Neuronal stem cell (in vitro differentiated cells): Measurements from ENCODE around the gene PNMA6F.

Source experiments
- DNase-seq: peaks from one replicate; pipeline ENCODE4 v3.0.0-alpha.2; 2013; ENCODE audit warnings: low spot score
- H2AFZ ChIP-seq: one replicate; pipeline ENCODE4 v1.6.1; 2013; ENCODE audit warnings: mild to moderate bottlenecking, low read length, inconsistent platforms
- H2AK5ac ChIP-seq: 2 replicates; pipeline ENCODE4 v1.6.1; 2013; ENCODE audit warnings: low read depth, mild to moderate bottlenecking, inconsistent platforms, low read length, moderate library complexity, mixed read lengths
- H2BK120ac ChIP-seq: 2 replicates; pipeline ENCODE4 v1.6.1; 2013; ENCODE audit warnings: low read depth, mild to moderate bottlenecking, inconsistent platforms, low read length, moderate library complexity, mixed read lengths
- H2BK12ac ChIP-seq: one replicate; pipeline ENCODE4 v1.6.1; 2013; ENCODE audit warnings: low read length, inconsistent platforms
- H2BK15ac ChIP-seq: 2 replicates; pipeline ENCODE4 v1.6.1; 2013; ENCODE audit warnings: mild to moderate bottlenecking, low read length, inconsistent platforms, mixed read lengths
- H2BK5ac ChIP-seq: one replicate; pipeline ENCODE4 v1.6.1; 2013; ENCODE audit warnings: inconsistent platforms, mild to moderate bottlenecking, low read length, moderate library complexity
- H3K14ac ChIP-seq: one replicate; pipeline ENCODE4 v1.6.1; 2013; ENCODE audit warnings: low read length, inconsistent platforms
- H3K18ac ChIP-seq: 2 replicates; pipeline ENCODE4 v1.6.1; 2013; ENCODE audit warnings: low read length, inconsistent platforms
- H3K23ac ChIP-seq: 2 replicates; pipeline ENCODE4 v1.6.1; 2013; ENCODE audit warnings: low read depth, mild to moderate bottlenecking, mixed read lengths, low read length, inconsistent platforms; ENCODE audit not compliant: poor library complexity
- H3K27ac ChIP-seq: replicated peaks from 3 replicates; pipeline ENCODE4 v1.5.1; 2013; ENCODE audit warnings: low read length, inconsistent platforms
- H3K27me3 ChIP-seq, 3 experiments: 2 replicates each; pipeline ENCODE4 v1.6.1; 2013; ENCODE audit warnings: low read length in 3 of 3, mild to moderate bottlenecking in 2 of 3, inconsistent platforms in 1 of 3, low read depth in 1 of 3, mixed read lengths in 1 of 3, moderate library complexity in 1 of 3; ENCODE audit not compliant: control insufficient read depth in 3 of 3, insufficient read depth in 3 of 3
- H3K36me3 ChIP-seq, 2 donors: replicated peaks in 1 of 2; 2 replicates each; pipeline ENCODE4 v1.6.1; 2013; ENCODE audit warnings: low read length in 2 of 2; ENCODE audit not compliant: control insufficient read depth in 2 of 2, insufficient read depth in 2 of 2
- H3K4ac ChIP-seq: 2 replicates; pipeline ENCODE4 v1.6.1; 2013; ENCODE audit warnings: inconsistent platforms, mild to moderate bottlenecking, low read length, moderate library complexity
- H3K4me1 ChIP-seq, 2 donors: 1 replicate in 1 of 2; 2 replicates in 1 of 2; pipeline ENCODE4 v1.6.1; 2013; ENCODE audit warnings: low read length in 2 of 2, low read depth in 1 of 2; ENCODE audit not compliant: control insufficient read depth in 2 of 2, insufficient read depth in 1 of 2
- H3K4me2 ChIP-seq: one replicate; pipeline ENCODE4 v1.6.1; 2013; ENCODE audit warnings: mild to moderate bottlenecking, low read length, inconsistent platforms; ENCODE audit not compliant: insufficient read depth, poor library complexity, severe bottlenecking
- H3K4me3 ChIP-seq, 2 donors: 2 replicates each; pipeline ENCODE4 v1.5.1; 2013; ENCODE audit warnings: low read length in 2 of 2, mild to moderate bottlenecking in 2 of 2, inconsistent platforms in 1 of 2, moderate library complexity in 1 of 2
- H3K79me1 ChIP-seq: one replicate; pipeline ENCODE4 v1.6.1; 2013; ENCODE audit warnings: low read depth, mild to moderate bottlenecking, inconsistent platforms, low read length, moderate library complexity
- H3K9ac ChIP-seq: one replicate; pipeline ENCODE4 v1.6.1; 2013; ENCODE audit warnings: mild to moderate bottlenecking, low read depth, low read length, inconsistent platforms; ENCODE audit not compliant: poor library complexity
- H3K9me3 ChIP-seq, 2 donors: replicated peaks in 1 of 2; 2 replicates each; pipeline versions ENCODE3 to v1.6.1; 2013; ENCODE audit warnings: low read length in 2 of 2, mild to moderate bottlenecking in 2 of 2, inconsistent platforms in 1 of 2, low read depth in 1 of 2, mixed read lengths in 1 of 2, moderate library complexity in 1 of 2; ENCODE audit not compliant: control insufficient read depth in 2 of 2, insufficient read depth in 1 of 2
- H4K8ac ChIP-seq: one replicate; pipeline ENCODE4 v1.6.1; 2013; ENCODE audit warnings: low read depth, mild to moderate bottlenecking, inconsistent platforms, low read length, moderate library complexity
- H4K91ac ChIP-seq: one replicate; pipeline ENCODE4 v1.6.1; 2013; ENCODE audit warnings: low read length, low read depth, mild to moderate bottlenecking, inconsistent platforms; ENCODE audit not compliant: poor library complexity
- WGBS, 2 donors: extraction: QIAGEN DNeasy Blood & Tissue Kit; methylation state at CpG; one replicate each; pipeline ENCODE4 v1.1.7; 2013; ENCODE audit warnings: missing lambda C conversion rate in 2 of 2, mixed read lengths in 1 of 2; ENCODE audit not compliant: insufficient read length in 2 of 2, insufficient replicate concordance in 1 of 2; ENCODE audit errors: extremely low coverage in 2 of 2; 5-methylcytosine and 5-hydroxymethylcytosine counted together

PNMA6F gene

DNA sequence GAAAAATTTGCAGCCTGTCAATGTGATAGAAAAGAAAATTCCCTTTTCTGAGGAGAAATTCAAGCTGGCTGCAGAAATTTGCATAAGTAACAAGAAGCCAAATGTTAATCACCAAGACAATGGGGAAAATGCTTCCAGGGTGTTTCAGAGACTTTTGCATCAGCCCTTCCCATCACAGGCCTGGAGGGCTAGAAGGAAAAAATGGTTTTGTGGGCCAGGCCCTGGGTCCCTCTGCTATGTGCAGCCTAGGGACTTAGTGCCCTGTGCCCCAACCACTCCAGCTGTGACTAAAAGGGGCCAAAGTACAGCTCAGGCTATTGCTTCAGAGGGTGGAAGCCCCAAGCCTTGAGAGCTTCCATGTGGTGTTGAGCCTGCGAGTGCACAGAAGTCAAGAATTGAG lies 36.3 kb upstream of the PNMA6F start:
- H2AFZ ChIP-seq: no peak overlapping the region
- DNase-seq: no peak
- no peaks in the 10 kb centered on the region for H3K79me1 ChIP-seq
- H3K4me1 ChIP-seq: no peaks in the 10 kb centered on the region
- H2BK5ac ChIP-seq: no peak overlapping the region
- H4K91ac ChIP-seq: no peak overlapping the region
- H3K27me3 ChIP-seq: peaks cover 0 to 10% (median 0%) of the 10 kb centered on the region in 3 experiments
- H3K36me3 ChIP-seq: no peaks in the 10 kb centered on the region
- no peak overlapping the region for H3K14ac ChIP-seq
- H3K23ac ChIP-seq: no peak overlapping the region
- H3K18ac ChIP-seq: no peak overlapping the region
- H3K9me3 ChIP-seq: no peaks in the 10 kb centered on the region
- H3K4me3 ChIP-seq: no peak overlapping the region
- no peak overlapping the region for H3K9ac ChIP-seq
- no peak overlapping the region for H2BK120ac ChIP-seq
- no CpG with 5 or more reads among the region's 1 CpG for WGBS, 2 donors
- no peak overlapping the region for H3K4me2 ChIP-seq
- no peak overlapping the region for H3K27ac ChIP-seq
- no peak overlapping the region for H3K4ac ChIP-seq
- no peak overlapping the region for H4K8ac ChIP-seq
- no peak overlapping the region for H2AK5ac ChIP-seq
- no peak overlapping the region for H2BK15ac ChIP-seq
- H2BK12ac ChIP-seq: no peak overlapping the region

DNA sequence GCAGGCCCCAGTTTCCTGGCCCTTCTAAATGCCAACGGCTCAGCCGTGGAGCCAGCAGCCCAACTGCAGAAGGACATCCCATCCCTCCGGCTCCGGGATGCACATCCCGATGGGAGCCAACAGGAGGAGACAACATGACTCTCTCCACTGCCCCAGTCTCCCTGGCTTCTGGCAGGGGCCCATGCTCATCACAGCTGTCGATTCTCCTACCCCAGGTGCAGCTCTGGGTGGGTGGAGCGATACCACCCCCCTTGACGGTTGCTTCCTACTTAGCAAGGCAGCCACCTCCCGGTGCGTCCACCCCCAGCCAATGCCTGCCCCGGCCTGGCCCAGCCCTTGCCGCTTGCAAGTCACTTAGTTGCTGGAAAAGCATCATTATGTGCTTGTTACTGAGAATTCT lies 31.8 kb upstream of the PNMA6F start:
- Histone ChIP-seq H2BK5ac (no peak overlapping the region), H3K9ac (no peak overlapping the region), H3K14ac (no peak overlapping the region), H3K4me1 (no peaks in the 10 kb centered on the region), H2AFZ (no peak overlapping the region), H3K9me3 (no peaks in the 10 kb centered on the region), H2BK120ac (no peak overlapping the region), H3K79me1 (no peaks in the 10 kb centered on the region), H2BK12ac (no peak overlapping the region), H2AK5ac (no peak overlapping the region), H3K27ac (no peak overlapping the region), H4K91ac (no peak overlapping the region), H4K8ac (no peak overlapping the region), H3K4me2 (no peak overlapping the region), H3K36me3 (peaks cover 4 to 33% of the 10 kb centered on the region in 2 donors), H3K4me3 (no peak overlapping the region), H3K4ac (no peak overlapping the region), H3K27me3 (peaks cover 0 to 18% (median 0%) of the 10 kb centered on the region in 3 experiments), H2BK15ac (no peak overlapping the region), H3K18ac (no peak overlapping the region), H3K23ac (no peak overlapping the region)
- no peak for DNase-seq
- no CpG with 5 or more reads among the region's 12 CpGs for WGBS, 2 donors

DNA sequence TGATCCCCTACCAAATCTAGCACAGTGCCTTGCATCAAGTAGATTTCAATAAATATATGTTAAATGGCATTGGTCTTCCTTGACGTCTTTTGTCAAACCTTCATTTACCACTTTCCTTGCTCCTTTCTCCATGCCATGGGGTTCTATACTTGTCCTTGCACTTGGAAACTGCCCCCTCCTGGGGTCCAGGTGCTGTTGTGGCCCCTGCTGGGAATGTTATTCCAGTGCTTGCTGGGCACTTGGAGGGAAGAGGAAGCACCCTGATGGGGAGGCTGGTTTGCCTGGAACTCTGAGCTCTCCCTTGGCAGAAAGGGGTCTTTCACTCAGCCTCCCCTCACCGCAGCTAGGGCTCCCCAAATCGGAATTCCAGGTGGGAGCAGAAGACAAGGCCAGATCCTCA lies 31.3 kb upstream of the PNMA6F start:
- H3K27me3 ChIP-seq: peaks cover 0 to 18% (median 0%) of the 10 kb centered on the region in 3 experiments
- no peak overlapping the region for H3K23ac ChIP-seq
- WGBS, 2 donors: no CpG with 5 or more reads among the region's 3 CpGs
- DNase-seq: no peak
- H4K91ac ChIP-seq: no peak overlapping the region
- no peaks in the 10 kb centered on the region for H3K9me3 ChIP-seq
- H3K4me3 ChIP-seq: no peak overlapping the region
- no peak overlapping the region for H3K18ac ChIP-seq
- no peaks in the 10 kb centered on the region for H3K79me1 ChIP-seq
- H2AFZ ChIP-seq: no peak overlapping the region
- no peak overlapping the region for H3K9ac ChIP-seq
- H4K8ac ChIP-seq: no peak overlapping the region
- no peak overlapping the region for H3K4ac ChIP-seq
- no peak overlapping the region for H3K14ac ChIP-seq
- no peaks in the 10 kb centered on the region for H3K4me1 ChIP-seq
- H2BK5ac ChIP-seq: no peak overlapping the region
- no peak overlapping the region for H3K27ac ChIP-seq
- no peak overlapping the region for H2AK5ac ChIP-seq
- peaks cover 4 to 39% of the 10 kb centered on the region in 2 donors for H3K36me3 ChIP-seq
- no peak overlapping the region for H3K4me2 ChIP-seq
- H2BK12ac ChIP-seq: no peak overlapping the region
- no peak overlapping the region for H2BK120ac ChIP-seq
- no peak overlapping the region for H2BK15ac ChIP-seq

DNA sequence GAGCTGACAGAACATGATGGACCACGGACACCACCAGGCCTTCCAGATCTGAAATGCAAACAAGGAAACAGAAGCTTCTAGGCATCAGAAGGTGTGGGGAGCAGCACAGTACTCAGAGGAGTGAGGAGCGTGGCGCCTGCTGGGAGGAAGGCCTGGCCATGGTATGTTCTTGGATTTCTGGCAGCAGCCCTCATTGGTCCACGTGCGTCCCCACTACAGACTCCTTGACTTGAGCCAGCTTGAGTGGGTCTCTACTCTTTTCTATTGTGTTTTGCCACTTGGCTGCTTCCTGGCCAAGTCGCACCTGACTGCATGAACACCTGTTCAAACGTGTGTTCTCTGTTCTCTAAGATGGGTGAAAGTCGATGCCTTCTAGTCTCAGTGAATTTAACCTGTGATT lies 30.4 kb upstream of the PNMA6F start:
- Histone ChIP-seq H2AK5ac (no peak overlapping the region), H3K27ac (no peak overlapping the region), H3K4me2 (no peak overlapping the region), H3K4ac (no peak overlapping the region), H3K4me3 (no peak overlapping the region), H3K14ac (no peak overlapping the region), H2BK5ac (no peak overlapping the region), H3K18ac (no peak overlapping the region), H2BK120ac (no peak overlapping the region), H3K9ac (no peak overlapping the region), H3K79me1 (no peaks in the 10 kb centered on the region), H4K91ac (no peak overlapping the region), H3K27me3 (peaks cover 0 to 18% (median 0%) of the 10 kb centered on the region in 3 experiments), H4K8ac (no peak overlapping the region), H2BK12ac (no peak overlapping the region), H2BK15ac (no peak overlapping the region), H2AFZ (no peak overlapping the region), H3K36me3 (peaks cover 7 to 48% of the 10 kb centered on the region in 2 donors), H3K9me3 (no peaks in the 10 kb centered on the region), H3K23ac (no peak overlapping the region), H3K4me1 (no peaks in the 10 kb centered on the region)
- no CpG with 5 or more reads among the region's 8 CpGs for WGBS, 2 donors
- no peak for DNase-seq
